Right lobe of liver (tissue), 6 donors: ENCODE measurements around the gene MROH8. TPM values are rescaled to one million over a fixed set of nuclear protein-coding genes. Genes with fewer than 3 reads are reported as not detected.

Experiments
- ATAC-seq, 4 donors: fragments of 200-7000 bp; cut with Tn5 transposase; one replicate each; pipeline ENCODE4 v1.9.1; 2020; ENCODE audit warnings: mild to moderate bottlenecking in 4 of 4, moderate library complexity in 4 of 4
- DNase-seq, 3 donors: peaks; one replicate each; pipeline ENCODE4 v3.0.0-alpha.2; 2020
- H3K27ac ChIP-seq, 3 donors: fragments of 200-600 bp; one replicate each; pipeline ENCODE4 v1.8.0; 2022
- H3K27me3 ChIP-seq, 2 donors: fragments of 200-600 bp; one replicate each; pipeline ENCODE4 v1.8.0; 2022
- H3K36me3 ChIP-seq, 4 donors: fragments of 200-600 bp; sonication (generic) in 1 of 4; one replicate each; pipeline versions ENCODE4 v1.5.1 to v1.8.0; 2017 to 2022; ENCODE audit warnings: control low read depth in 1 of 4
- H3K4me1 ChIP-seq, 4 donors: fragments of 200-600 bp; sonication (generic) in 1 of 4; one replicate each; pipeline versions ENCODE4 v1.5.1 to v1.8.0; 2017 to 2022; ENCODE audit warnings: control low read depth in 1 of 4
- H3K4me3 ChIP-seq, 3 donors: fragments of 200-600 bp; one replicate each; pipeline ENCODE4 v1.8.0; 2022
- H3K9me3 ChIP-seq, 4 donors: fragments of 200-600 bp; sonication (generic) in 1 of 4; one replicate each; pipeline versions ENCODE4 v1.5.1 to v1.8.0; 2017 to 2022; ENCODE audit warnings: control low read depth in 1 of 4
- CTCF ChIP-seq, 4 donors: fragments of 200-600 bp in 3 of 4; fragments of 450-650 bp in 1 of 4; IDR thresholded peaks; one replicate each; pipeline versions ENCODE4 v1.5.1 to v1.8.0; 2016 to 2022; ENCODE audit warnings: antibody characterized with exemption in 4 of 4, mild to moderate bottlenecking in 2 of 4
- POLR2A ChIP-seq: fragments of 450-650 bp; IDR thresholded peaks from one replicate; pipeline ENCODE4 v1.6.1; 2017; ENCODE audit warnings: antibody characterized with exemption, mild to moderate bottlenecking
- WGBS: methylation state at CpG from one replicate; pipeline ENCODE4 v1.1.6; 2018; ENCODE audit warnings: low coverage, low lambda C conversion rate; ENCODE audit not compliant: insufficient coverage; ENCODE audit errors: missing lambda C conversion rate; 5-methylcytosine and 5-hydroxymethylcytosine counted together
- intact Hi-C, 2 donors: fragments of 100-400 bp; cut with DNase I; formaldehyde crosslinking; loops; one replicate each; pipeline versions ENCODE4 v1.11.2 to v1.14.1; 2022
- long read RNA-seq: library from polyadenylated mRNA; unstranded; transcript quantifications from one replicate; pipeline ENCODE4 v2.0.0, GENCODE V29; 2019
- total RNA-seq, 6 experiments: library from RNA; depleted of rRNA in 2 of 6; stranded (reverse); fragments of >200 nt in 2 of 6; fragmentation: NEBNext Ultra II Directional in 3 of 6; extraction: Animal tissue kit (Norgen Biotek cat#: 25700) in 3 of 6; gene quantifications; one replicate each; pipeline versions ENCODE4 v1.1.0 to v1.2.4, GENCODE V29; 2016 to 2023
- donor health status: DM: no; HTN: yes; CAD: no.
- donor health status: DM: no; HTN: no; CAD: no.
- donor health status: DM: no; HTN: no; CAD: no.
- donor health status: DM: no; HTN: yes; CAD: no.
- donor health status: DM: no; HTN: yes; CAD: no.

The MROH8 gene
- total RNA-seq: 1 to 10 TPM; 1.1 to 5.2 (median 2.2) TPM
- long read RNA-seq, partial matches to known transcripts: 0 of 1 reads
- long read RNA-seq, other reads (novel, unspliced or antisense): 1 of 1 reads

GRCh38 chr20:37178839-37179682 is at the start of gene MROH8, which contains the start of gene RPN2:
Gene MROH8 (minus strand): TSS chr20:37179548.
Gene RPN2 (plus strand): TSS chr20:37179330. CDS start chr20:37179357, 27 bp downstream.
- WGBS: 1% methylated on average over 23 of the region's 80 CpGs
- H3K4me1 ChIP-seq: peaks cover 0 to 19% (median 4%) of the 10 kb centered on the region in 4 donors
- peaks cover 0 to 2% (median under 1%) of the 10 kb centered on the region in 4 donors for H3K36me3 ChIP-seq
- H3K4me3 ChIP-seq: peak within 1 kb of the TSS; percentile 83 to 97 (median 96)
- peak; percentile 98 to 99 (median 99) for DNase-seq
- H3K9me3 ChIP-seq: no peaks in the 10 kb centered on the region
- peak; percentile 67 for TF ChIP-seq POLR2A
- TF ChIP-seq CTCF (IDR thresholded peaks at IDR 0.05): no peak
- H3K27me3 ChIP-seq: no peaks in the 10 kb centered on the region
- intact Hi-C loops: no loop called here
- peak; percentile 94 to 98 (median 97) for ATAC-seq
- peak within 1 kb of the TSS; percentile 96 to 99 (median 99) for H3K27ac ChIP-seq

- no peak overlapping the region for H3K4me3 ChIP-seq
- no peak for TF ChIP-seq POLR2A
- TF ChIP-seq CTCF (IDR thresholded peaks at IDR 0.05): no peak
- ATAC-seq: no peak
- H3K27ac ChIP-seq: no peak overlapping the region
- intact Hi-C loops: no loop called here
- DNase-seq: no peak
- 97% methylated on average over 4 of the region's 5 CpGs for WGBS
- H3K36me3 ChIP-seq: peaks cover 10 to 100% (median 64%) of the 10 kb centered on the region in 4 donors
- no peaks in the 10 kb centered on the region for H3K4me1 ChIP-seq
- H3K27me3 ChIP-seq: no peaks in the 10 kb centered on the region
- H3K9me3 ChIP-seq: no peaks in the 10 kb centered on the region
Observed at GRCh38 chr20:37228656-37229055, 49.3 kb upstream of the MROH8 start.

- no peaks in the 10 kb centered on the region for H3K27me3 ChIP-seq
Observed at GRCh38 chr20:37228082-37228481, 48.7 kb upstream of the MROH8 start.

GRCh38 chr20:37226889-37227288 is 47.5 kb upstream of the MROH8 start:
- intact Hi-C loops: no loop called here
- WGBS: 50% methylated on average over 3 of the region's 3 CpGs
- no peak overlapping the region for H3K27ac ChIP-seq

More at GRCh38 chr20:37228082-37228481, 48.7 kb upstream of the MROH8 start:
- ATAC-seq: no peak
- intact Hi-C loops: no loop called here
- no peak for DNase-seq
- Histone ChIP-seq H3K4me3 (no peak overlapping the region), H3K9me3 (no peaks in the 10 kb centered on the region), H3K36me3 (peaks cover 10 to 96% (median 63%) of the 10 kb centered on the region in 4 donors), H3K4me1 (no peaks in the 10 kb centered on the region), H3K27ac (no peak overlapping the region)
- TF ChIP-seq POLR2A (no peak), CTCF (IDR thresholded peaks at IDR 0.05) (no peak)
- 79% methylated on average over 5 of the region's 6 CpGs for WGBS

More at GRCh38 chr20:37226889-37227288, 47.5 kb upstream of the MROH8 start:
- H3K36me3 ChIP-seq: peaks cover 10 to 84% (median 54%) of the 10 kb centered on the region in 4 donors
- no peaks in the 10 kb centered on the region for H3K4me1 ChIP-seq
- H3K27me3 ChIP-seq: no peaks in the 10 kb centered on the region
- TF ChIP-seq POLR2A (no peak), CTCF (IDR thresholded peaks at IDR 0.05) (no peak)
- ATAC-seq (peak in 3 of 4 donors; percentile 26 to 29 (median 28)), DNase-seq (no peak)
- no peak overlapping the region for H3K4me3 ChIP-seq
- H3K9me3 ChIP-seq: no peaks in the 10 kb centered on the region
